ENCODE measurements around the gene ATP8B1.

- TF ChIP-seq CTCF (IDR thresholded peaks at IDR 0.05 in 4 of 5, conservative IDR thresholded peaks at IDR 0.05 in 1 of 5) (no peak), POLR2A (IDR thresholded peaks at IDR 0.05) (no peak)
Measured at GRCh38 chr18:57618910-57619309, 184.2 kb downstream of the ATP8B1 start.

All from gastrocnemius medialis (tissue), 4 donors.